GM13977 (cell line): Measurements from ENCODE around the gene ALDH8A1.

Experiments
- DNase-seq: peaks from one replicate; pipeline ENCODE4 v3.0.0; 2012; ENCODE audit warnings: low spot score
- in situ Hi-C: fragments of 300-500 bp; cut with MboI; formaldehyde crosslinking; loops from one replicate; pipeline ENCODE4 v1.12.0; 2022; ENCODE audit warnings: low sequenced_read_pairs, low pct_unique_long_range_greater_than_20kb, mixed read lengths, inconsistent platforms; ENCODE audit not compliant: unreplicated experiment
- TF ChIP-seq, protein P1 (sequence below): IDR thresholded peaks from 2 replicates; pipeline ENCODE4 v1.5.1; 2012; ENCODE audit warnings: mild to moderate bottlenecking, control low read depth; ENCODE audit not compliant: insufficient read depth; ENCODE audit errors: extremely low read depth, missing control alignments

The ALDH8A1 gene

GRCh38 chr6:134921721-134922261 lies 28.1 kb downstream of the ALDH8A1 start:
- in situ Hi-C loops = no loop called here
- TF ChIP-seq, protein P1, sequence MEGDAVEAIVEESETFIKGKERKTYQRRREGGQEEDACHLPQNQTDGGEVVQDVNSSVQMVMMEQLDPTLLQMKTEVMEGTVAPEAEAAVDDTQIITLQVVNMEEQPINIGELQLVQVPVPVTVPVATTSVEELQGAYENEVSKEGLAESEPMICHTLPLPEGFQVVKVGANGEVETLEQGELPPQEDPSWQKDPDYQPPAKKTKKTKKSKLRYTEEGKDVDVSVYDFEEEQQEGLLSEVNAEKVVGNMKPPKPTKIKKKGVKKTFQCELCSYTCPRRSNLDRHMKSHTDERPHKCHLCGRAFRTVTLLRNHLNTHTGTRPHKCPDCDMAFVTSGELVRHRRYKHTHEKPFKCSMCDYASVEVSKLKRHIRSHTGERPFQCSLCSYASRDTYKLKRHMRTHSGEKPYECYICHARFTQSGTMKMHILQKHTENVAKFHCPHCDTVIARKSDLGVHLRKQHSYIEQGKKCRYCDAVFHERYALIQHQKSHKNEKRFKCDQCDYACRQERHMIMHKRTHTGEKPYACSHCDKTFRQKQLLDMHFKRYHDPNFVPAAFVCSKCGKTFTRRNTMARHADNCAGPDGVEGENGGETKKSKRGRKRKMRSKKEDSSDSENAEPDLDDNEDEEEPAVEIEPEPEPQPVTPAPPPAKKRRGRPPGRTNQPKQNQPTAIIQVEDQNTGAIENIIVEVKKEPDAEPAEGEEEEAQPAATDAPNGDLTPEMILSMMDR = no peak
- no peak for DNase-seq

- DNase-seq = no peak
- in situ Hi-C loops = no loop called here
- TF ChIP-seq, protein P1 = no peak
These were observed 28.6 kb downstream of the ALDH8A1 start for GRCh38 chr6:134921276-134921675.

GRCh38 chr6:134920422-134920821 lies 29.5 kb downstream of the ALDH8A1 start:
- DNase-seq = no peak
- TF ChIP-seq, protein P1 = no peak
- in situ Hi-C loops = no loop called here

- DNase-seq = no peak
- in situ Hi-C loops = no loop called here
- TF ChIP-seq, protein P1 = no peak
These were observed 31.4 kb downstream of the ALDH8A1 start for GRCh38 chr6:134918418-134918961.

- in situ Hi-C loops = no loop called here
- DNase-seq = no peak
- TF ChIP-seq, protein P1 = no peak
These were observed 38.4 kb downstream of the ALDH8A1 start for GRCh38 chr6:134911547-134911946.

- TF ChIP-seq, protein P1 = no peak
- DNase-seq = no peak
- in situ Hi-C loops = no loop called here
These were observed 39.3 kb downstream of the ALDH8A1 start for GRCh38 chr6:134910593-134910935.
